OCI-LY3 (cell line): Measurements from ENCODE around the gene ABCC5.

Source experiments
- CTCF ChIP-seq: fragments of 200-600, 300-600 bp; sonication (generic); IDR thresholded peaks from 2 replicates; pipeline ENCODE4 v1.5.1; 2014; ENCODE audit warnings: antibody characterized with exemption, low read length, low read depth
- EZH2phosphoT487 ChIP-seq: fragments of 200-600 bp; shearing (Covaris generic); IDR thresholded peaks from 2 replicates; pipeline ENCODE4 v1.6.1; 2018; ENCODE audit warnings: antibody characterized with exemption, mixed run types, low read depth

DNA sequence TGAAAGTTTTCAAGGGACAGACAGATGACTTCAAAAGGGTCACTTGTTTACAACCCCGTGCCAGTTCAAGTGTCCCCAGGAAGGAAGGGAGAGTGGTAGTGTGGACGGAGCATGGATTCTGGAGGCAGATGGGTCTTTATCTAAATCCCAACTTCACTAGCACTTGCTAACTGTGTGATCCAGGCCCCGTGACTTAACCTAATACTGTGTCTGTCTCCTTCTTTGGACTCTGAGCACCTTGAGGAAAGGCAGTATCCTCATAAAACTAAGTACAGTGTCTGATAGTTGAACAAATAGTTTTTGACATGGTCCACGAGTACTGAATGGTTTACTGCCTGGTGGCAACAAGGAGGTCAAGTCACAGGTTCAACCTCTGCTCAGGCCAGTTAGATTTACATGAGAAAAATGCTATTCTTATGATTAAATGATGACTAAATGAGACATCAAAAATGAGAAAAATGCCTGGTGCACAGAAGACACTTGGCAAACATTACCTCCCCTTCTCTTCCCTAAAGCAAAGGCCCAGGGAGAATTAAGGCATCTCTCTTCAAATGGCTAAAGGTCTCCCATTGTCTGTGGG is 48.9 kb downstream of the ABCC5 start:
- TF ChIP-seq CTCF (no peak), EZH2phosphoT487 (no peak)
